NCI-H2081 (cell line): ENCODE measurements around the gene SNX21.
"Not testable (repeated sequence)": the region's sequence is repeated elsewhere in the genome, so short reads cannot be mapped to it uniquely, and the experiment has no call there.

Experiments
- DNase-seq, 2 experiments: peaks; one replicate each; lab custom pipeline; 2025; lab: John Stamatoyannopoulos, UW

SNX21 gene

GRCh38 chr20:45822857-45823256 lies 10.7 kb upstream of the SNX21 start:
- DNase-seq: no peak

GRCh38 chr20:45823949-45824835 lies 9.4 kb upstream of the SNX21 start:
- peak in 1 of 2 experiments; percentile 17 for DNase-seq

- no peak for DNase-seq
Observed at GRCh38 chr20:45826381-45827019, 7.1 kb upstream of the SNX21 start.

GRCh38 chr20:45827030-45827652 lies 6.5 kb upstream of the SNX21 start, which contains the start of gene TNNC2:
TSS of gene TNNC2 (minus strand) at chr20:45827312. CDS start at chr20:45827248, 64 bp downstream.
- DNase-seq: no peak

GRCh38 chr20:45827712-45828111 lies 5.9 kb upstream of the SNX21 start:
- DNase-seq: no peak

- no peak for DNase-seq
Observed at GRCh38 chr20:45828589-45828988, 5.0 kb upstream of the SNX21 start.

GRCh38 chr20:45829673-45830106 lies 3.9 kb upstream of the SNX21 start:
- DNase-seq: not testable (repeated sequence)

GRCh38 chr20:45832619-45833018 lies 980 bp upstream of the SNX21 start:
- DNase-seq: no peak

GRCh38 chr20:45833883-45834796 lies 541 bp downstream of the SNX21 start:
- DNase-seq: peak; percentile 20 to 27

- DNase-seq: no peak
Observed at GRCh38 chr20:45834797-45835161, 1.2 kb downstream of the SNX21 start.

- no peak for DNase-seq
Observed at GRCh38 chr20:45835329-45835765, 1.7 kb downstream of the SNX21 start.

GRCh38 chr20:45835825-45836224 lies 2.2 kb downstream of the SNX21 start:
- DNase-seq: no peak

- no peak for DNase-seq
Observed at GRCh38 chr20:45836841-45837240, 3.2 kb downstream of the SNX21 start.

GRCh38 chr20:45840700-45841198 lies 7.2 kb downstream of the SNX21 start:
- no peak for DNase-seq

- no peak for DNase-seq
Observed at GRCh38 chr20:45841407-45842129, 8.0 kb downstream of the SNX21 start.

GRCh38 chr20:45842169-45842812 lies 8.7 kb downstream of the SNX21 start:
- DNase-seq: no peak

GRCh38 chr20:45843506-45843905 lies 9.9 kb downstream of the SNX21 start:
- DNase-seq: no peak

- DNase-seq: no peak
Observed at GRCh38 chr20:45845452-45845851, 11.9 kb downstream of the SNX21 start.

GRCh38 chr20:45848421-45848820 lies 14.8 kb downstream of the SNX21 start:
- no peak for DNase-seq

- DNase-seq: no peak
Observed at GRCh38 chr20:45848969-45849582, 15.5 kb downstream of the SNX21 start.
